Measurements from ENCODE around the gene TMEM106B.

Gene TMEM106B

GRCh38 chr7:12209221-12209620 is 1.9 kb upstream of the TMEM106B start:
- TF ChIP-seq REST (IDR thresholded peaks at IDR 0.05; ENCODE audit: insufficient read depth in 1 of 2, low read depth in 2 of 2, low read length in 2 of 2): no peak
- TF ChIP-seq FOXP2 (optimal IDR thresholded peaks at IDR 0.05; ENCODE audit: borderline replicate concordance, extremely low read depth, extremely low read length, insufficient read depth): no peak
- TF ChIP-seq POLR2AphosphoS5 (IDR thresholded peaks at IDR 0.05; ENCODE audit: low read depth, low read length): no peak
- no peak for TF ChIP-seq SIN3A (IDR thresholded peaks at IDR 0.05; ENCODE audit: borderline replicate concordance, insufficient read depth, low read length)
- no peak for TF ChIP-seq TAF1 (IDR thresholded peaks at IDR 0.05; ENCODE audit: borderline replicate concordance, insufficient read depth, low read length)

DNA sequence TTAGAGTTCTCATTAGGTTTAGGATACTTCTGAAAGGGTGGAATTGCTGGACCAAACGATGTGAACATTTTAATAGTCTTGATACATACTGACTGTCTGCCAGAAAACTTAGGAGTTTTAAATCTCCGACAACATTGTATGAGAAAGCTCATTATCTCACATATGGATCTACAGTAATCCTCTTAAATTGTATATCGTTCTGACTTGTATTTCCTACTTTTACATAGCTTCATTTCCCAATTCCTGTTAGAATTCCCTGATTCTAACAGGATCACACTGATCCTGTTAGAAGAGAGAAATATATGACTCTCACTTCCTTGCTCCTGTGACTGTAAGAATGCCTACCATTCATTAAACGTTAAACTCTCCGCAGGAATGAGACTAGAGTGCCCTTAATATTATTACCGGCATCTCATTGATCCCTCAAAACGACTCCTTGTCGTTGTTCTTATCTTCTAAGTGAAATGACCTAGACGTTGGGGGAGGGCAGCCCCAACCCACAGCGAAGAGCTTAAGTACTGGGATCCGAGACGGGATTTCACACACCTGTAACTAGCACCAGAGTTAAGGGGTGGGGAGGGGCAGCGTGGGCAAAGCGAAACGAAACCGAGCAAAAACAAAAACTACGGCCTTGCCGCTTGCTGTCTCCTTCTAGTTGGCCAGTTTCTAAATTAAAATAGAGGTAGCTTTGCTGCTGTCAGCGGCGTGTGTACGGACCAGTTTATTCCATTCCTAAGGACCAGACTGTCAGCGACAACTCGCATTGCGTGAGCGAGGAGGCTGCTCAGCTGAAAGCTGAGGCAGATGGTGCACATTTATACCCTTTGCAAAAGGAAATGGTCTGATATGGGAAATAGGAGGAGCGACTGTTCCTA is 678 bp upstream of the TMEM106B start:
- no peak for TF ChIP-seq SIN3A (IDR thresholded peaks at IDR 0.05; ENCODE audit: borderline replicate concordance, insufficient read depth, low read length)
- TF ChIP-seq POLR2AphosphoS5 (IDR thresholded peaks at IDR 0.05; ENCODE audit: low read depth, low read length): no peak
- TF ChIP-seq TAF1 (IDR thresholded peaks at IDR 0.05; ENCODE audit: borderline replicate concordance, insufficient read depth, low read length): no peak

DNA sequence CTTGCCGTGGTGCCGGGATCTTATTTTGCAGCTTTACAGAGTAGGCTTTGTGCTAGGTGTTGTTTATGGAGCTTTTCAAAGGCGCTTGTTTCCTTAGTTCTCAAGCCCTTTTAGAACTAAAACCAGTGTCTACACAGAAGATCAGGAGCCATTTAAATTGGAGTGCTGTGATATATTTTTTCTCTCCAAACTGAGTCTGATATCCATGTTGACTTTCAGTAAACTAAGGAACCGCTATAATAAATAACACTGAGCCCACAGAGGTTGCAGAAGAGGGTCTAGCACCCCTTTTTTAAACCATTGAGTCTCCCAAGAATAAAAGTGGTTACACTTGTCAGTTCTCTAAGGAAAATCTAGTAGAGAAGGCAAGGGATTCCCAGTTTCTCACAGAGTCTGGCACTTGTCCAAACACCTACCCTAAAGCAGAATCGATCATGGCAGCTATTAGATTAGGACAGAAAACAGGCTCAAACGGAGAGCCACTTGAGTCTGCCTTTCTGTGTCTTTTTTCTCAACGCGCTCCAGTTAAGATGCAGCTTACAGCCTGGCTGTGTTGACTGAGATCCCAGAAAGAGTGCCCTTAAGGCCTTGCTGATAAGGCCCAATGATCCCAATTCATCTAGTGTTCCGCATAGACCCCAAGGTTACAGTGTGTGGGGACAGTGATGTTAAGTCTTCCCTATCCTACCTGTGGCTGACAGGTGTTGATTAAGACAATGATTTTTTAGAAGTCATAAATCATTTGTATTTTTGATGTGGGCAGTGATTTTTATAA is 804 bp downstream of the TMEM106B start:
- TF ChIP-seq POLR2AphosphoS5 (IDR thresholded peaks at IDR 0.05; ENCODE audit: low read depth, low read length): no peak
- no peak for TF ChIP-seq FOXP2 (optimal IDR thresholded peaks at IDR 0.05; ENCODE audit: borderline replicate concordance, extremely low read depth, extremely low read length, insufficient read depth)
- no peak for TF ChIP-seq REST (IDR thresholded peaks at IDR 0.05; ENCODE audit: insufficient read depth in 1 of 2, low read depth in 2 of 2, low read length in 2 of 2)
- no peak for TF ChIP-seq TAF1 (IDR thresholded peaks at IDR 0.05; ENCODE audit: borderline replicate concordance, insufficient read depth, low read length)
- TF ChIP-seq SIN3A (IDR thresholded peaks at IDR 0.05; ENCODE audit: borderline replicate concordance, insufficient read depth, low read length): no peak

GRCh38 chr7:12217311-12217710 is 6.2 kb downstream of the TMEM106B start:
- TF ChIP-seq POLR2AphosphoS5 (IDR thresholded peaks at IDR 0.05; ENCODE audit: low read depth, low read length): no peak
- TF ChIP-seq TAF1 (IDR thresholded peaks at IDR 0.05; ENCODE audit: borderline replicate concordance, insufficient read depth, low read length): no peak
- TF ChIP-seq REST (IDR thresholded peaks at IDR 0.05; ENCODE audit: insufficient read depth in 1 of 2, low read depth in 2 of 2, low read length in 2 of 2): no peak
- TF ChIP-seq FOXP2 (optimal IDR thresholded peaks at IDR 0.05; ENCODE audit: borderline replicate concordance, extremely low read depth, extremely low read length, insufficient read depth): no peak
- no peak for TF ChIP-seq SIN3A (IDR thresholded peaks at IDR 0.05; ENCODE audit: borderline replicate concordance, insufficient read depth, low read length)

GRCh38 chr7:12220389-12221046 is 9.4 kb downstream of the TMEM106B start:
- no peak for TF ChIP-seq SIN3A (IDR thresholded peaks at IDR 0.05; ENCODE audit: borderline replicate concordance, insufficient read depth, low read length)
- no peak for TF ChIP-seq TAF1 (IDR thresholded peaks at IDR 0.05; ENCODE audit: borderline replicate concordance, insufficient read depth, low read length)
- no peak for TF ChIP-seq REST (IDR thresholded peaks at IDR 0.05; ENCODE audit: insufficient read depth in 1 of 2, low read depth in 2 of 2, low read length in 2 of 2)
- TF ChIP-seq POLR2AphosphoS5 (IDR thresholded peaks at IDR 0.05; ENCODE audit: low read depth, low read length): no peak
- no peak for TF ChIP-seq FOXP2 (optimal IDR thresholded peaks at IDR 0.05; ENCODE audit: borderline replicate concordance, extremely low read depth, extremely low read length, insufficient read depth)

Data from PFSK-1 (cell line).